ENCODE measurements around the gene KLHL40.

The KLHL40 gene

DNA sequence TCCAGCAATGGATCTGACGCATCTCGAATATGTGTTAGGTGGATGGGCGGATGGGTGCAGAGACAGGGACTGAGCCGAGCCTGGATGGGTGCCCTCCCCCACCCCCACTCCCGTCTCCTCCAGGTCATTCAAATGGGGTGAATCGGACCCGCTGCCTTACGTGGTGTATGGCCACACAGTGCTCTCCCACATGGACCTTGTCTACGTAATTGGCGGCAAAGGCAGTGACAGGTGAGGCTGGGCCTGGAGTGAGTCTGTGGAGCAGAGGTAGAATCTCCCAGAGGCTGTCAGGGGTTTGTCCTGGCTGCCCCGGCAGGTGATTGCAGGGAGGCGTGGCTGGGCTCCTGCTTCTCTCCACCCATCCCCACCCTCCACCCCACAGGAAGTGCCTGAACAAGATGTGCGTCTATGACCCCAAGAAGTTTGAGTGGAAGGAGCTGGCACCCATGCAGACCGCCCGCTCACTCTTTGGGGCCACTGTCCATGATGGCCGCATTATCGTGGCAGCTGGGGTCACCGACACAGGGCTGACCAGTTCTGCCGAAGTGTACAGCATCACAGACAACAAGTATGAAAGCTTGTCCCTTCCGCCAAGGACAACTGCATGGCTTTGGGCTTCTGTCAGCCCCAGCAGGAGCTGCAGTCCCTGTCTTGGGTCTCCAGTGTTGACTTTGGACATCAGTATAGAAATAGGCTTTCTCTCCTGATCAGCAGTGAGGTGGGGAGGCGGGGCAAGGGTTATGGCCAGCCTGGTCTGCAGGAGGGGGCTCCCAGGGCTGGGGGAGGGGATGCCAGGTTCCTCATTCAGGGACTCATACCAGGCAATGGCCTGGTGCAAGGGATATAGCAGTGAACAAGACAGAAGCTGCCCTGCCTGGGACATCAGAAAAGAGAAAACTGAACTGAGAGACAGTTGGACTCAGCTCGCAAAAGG is 3.4 kb downstream of the KLHL40 start:
- no peak for DNase-seq (ENCODE audit: extremely low read depth in 1 of 2, low read depth in 1 of 2)

DNA sequence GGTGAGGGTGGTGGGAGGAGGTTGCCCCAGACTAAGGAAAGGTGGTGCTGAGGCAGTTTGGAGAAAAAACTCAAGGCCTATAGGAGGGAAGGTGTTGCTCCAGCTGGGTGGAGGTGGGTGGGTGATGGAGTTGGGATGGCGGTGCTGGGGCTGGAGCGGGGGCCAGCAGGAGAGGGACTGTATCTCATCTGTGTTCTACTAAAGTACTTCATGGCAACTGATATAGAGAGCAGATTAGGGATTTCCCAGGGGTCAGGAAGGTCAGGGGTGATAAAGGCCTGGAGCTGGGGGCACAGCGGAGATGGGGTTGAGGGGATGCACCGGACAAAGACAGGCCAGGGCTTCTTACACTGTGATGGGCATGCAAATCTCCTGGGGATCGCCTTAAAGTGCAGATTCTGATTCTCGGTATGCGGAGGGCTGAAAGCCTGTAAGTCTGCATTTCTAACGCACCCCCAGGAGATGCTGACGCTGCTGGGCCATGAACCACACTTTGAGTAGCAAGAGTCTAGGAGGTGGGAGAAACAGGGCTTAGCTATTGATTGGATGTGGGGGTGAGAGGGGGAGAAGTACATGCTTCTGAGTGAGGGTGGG is 4.2 kb downstream of the KLHL40 start:
- no peak for DNase-seq (ENCODE audit: extremely low read depth in 1 of 2, low read depth in 1 of 2)

DNA sequence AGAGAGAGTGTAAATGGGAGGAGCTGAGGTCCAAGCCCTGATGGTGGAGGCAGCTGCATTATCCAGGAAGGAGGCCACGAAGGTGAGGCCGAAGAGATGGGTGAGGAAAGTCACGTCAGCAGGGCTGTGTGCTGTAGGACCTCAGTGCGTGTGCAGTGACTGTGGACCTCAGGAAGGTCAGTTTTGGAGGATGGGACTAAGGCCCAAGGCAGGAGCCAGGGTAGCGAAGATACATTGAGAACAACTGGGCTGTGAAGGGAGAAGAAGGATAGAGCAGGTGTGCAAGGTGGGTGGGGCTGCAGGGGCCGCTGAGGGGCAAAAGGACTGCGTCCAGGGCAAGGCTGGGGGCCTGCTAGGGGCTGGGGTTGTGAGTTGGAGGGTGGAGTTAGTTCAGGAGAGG is 4.9 kb downstream of the KLHL40 start:
- no peak for DNase-seq (ENCODE audit: extremely low read depth in 1 of 2, low read depth in 1 of 2)

DNA sequence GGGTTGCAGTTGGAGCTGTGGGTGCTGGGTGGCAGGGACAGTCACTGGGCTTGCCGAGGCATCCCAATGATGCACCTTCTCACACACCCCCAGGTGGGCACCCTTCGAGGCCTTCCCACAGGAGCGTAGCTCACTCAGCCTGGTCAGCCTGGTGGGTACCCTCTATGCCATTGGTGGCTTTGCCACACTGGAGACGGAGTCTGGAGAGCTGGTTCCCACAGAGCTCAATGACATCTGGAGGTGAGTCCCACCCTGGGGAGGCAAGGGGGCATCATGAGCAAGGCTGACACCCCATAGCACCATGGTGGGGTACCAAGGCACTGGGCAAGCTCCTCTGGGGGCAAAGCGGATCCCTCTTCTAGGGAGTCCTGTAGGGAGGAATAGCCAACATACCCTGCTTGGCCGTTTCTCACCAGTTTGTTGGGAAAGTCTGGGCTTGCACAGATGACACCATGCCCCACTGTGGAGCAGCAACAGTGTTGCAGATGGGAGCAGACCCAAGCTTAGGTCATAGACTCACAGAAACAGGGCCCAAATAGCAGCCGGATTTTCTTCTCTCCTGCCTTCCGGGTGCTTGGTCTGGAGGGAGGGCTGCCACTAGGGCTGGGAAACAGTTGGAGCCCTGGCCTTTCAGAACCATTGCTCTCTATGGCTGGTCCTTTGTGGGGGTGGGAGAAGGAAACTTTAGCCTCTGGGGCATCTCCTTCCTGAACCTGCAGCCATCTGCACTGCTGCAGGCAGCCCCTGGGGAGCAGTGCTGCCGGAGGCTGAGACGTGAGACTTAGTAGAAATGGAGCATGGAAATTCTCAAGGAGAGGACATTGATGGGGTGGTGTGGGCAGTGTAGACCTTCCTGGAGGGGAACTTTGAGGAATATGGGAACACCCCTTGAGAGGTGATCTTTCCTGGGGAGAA is 5.7 kb downstream of the KLHL40 start:
- DNase-seq (ENCODE audit: extremely low read depth in 1 of 2, low read depth in 1 of 2): no peak

DNA sequence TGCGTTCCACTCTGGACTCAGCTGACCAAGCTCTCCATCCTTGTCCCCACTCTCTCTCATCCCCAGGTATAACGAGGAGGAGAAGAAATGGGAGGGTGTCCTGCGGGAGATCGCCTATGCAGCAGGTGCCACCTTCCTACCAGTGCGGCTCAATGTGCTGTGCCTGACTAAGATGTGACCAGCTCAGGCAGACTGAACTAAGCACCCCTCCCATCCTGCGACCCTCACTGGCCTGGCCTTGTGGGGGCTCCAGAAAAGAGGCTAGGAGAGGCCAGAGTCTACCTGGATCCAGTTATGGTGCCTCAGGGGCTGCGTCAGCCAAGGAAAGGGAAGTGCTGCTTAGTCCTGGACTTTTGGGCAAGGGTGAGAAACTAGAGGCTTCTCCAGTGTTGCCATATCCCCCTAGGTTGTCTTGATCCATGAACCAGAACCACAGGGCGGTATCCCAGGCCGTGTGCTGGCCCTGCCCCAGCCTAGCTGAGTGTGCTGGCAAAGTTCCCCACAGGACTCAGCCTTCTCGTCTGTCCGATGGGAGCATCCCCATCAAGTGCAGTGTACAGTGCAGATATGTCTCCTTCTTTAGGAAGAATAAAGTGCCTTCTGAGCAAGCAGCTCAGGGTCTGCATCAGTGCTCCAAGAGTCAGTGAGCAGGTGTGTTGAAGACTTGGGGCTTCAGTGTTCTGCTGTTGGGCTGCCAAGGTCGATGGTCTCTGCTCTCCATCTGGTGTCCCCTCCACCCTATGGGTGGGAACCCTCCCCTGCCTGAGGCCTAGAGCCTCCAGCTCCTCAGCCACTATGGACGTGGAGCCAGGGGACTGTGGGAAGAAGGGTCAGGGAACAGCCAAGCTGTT is 6.7 kb downstream of the KLHL40 start:
- DNase-seq (ENCODE audit: extremely low read depth in 1 of 2, low read depth in 1 of 2): no peak

DNA sequence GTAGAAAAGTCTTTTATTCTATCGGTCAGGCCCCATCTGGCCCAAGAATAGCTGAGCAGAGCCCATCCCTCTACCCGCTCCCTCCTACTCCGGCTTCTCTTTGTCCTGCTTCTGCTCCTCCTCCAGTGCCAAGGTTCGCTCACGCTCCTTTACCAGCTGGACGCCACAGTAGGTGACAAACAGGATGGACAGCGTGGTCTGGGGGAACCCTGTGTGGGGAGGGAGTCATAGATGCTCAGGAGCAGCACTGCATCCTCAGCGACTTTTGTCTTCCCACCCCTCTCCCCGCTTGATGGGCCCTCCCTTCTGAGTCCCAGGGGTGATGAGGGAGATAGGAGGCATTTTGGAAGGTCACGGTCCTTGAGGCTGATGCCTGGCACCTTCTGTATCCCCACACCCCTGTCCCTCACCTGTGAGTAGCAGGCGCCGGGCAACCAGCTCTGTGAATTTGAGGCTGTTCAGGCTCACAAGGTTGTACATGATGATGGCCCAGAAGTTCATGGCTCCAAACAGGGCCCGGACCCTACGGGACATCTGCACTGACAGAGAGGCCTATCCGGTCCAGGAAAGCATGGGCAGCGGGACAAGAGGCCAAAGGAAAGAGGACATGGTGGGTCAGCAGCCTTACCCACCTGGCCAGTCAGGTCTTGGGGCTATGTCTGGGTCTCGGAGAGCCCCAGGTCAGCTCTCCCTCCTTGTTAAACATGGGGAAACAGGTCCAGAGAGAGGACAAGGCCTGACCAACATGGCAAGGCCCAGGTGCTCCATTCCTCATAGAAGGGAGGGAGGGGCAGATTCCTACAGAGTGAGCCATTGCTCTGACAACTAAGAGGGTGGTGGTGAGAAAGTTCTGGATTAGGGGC is 7.6 kb downstream of the KLHL40 start:
- no peak for DNase-seq (ENCODE audit: extremely low read depth in 1 of 2, low read depth in 1 of 2)

DNA sequence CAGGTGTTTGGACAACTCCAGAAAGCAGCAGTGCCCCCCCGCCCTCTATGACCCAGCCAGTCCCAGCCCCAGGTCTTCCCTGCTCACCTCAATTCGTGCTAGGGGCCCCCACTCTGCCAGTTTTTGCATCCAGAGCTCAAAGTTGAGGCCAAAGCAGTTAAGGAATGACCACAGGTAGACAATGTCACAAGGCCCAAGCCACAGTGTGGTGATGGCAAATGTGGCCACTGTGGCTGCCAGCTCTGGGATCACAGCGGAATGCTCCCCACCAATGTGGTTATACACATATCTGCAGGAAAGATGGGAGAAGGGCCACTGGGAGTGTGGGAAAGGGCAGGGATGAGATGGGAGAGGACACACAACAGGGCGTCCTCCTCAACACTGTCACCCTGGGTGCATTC is 8.2 kb downstream of the KLHL40 start:
- DNase-seq (ENCODE audit: extremely low read depth in 1 of 2, low read depth in 1 of 2): no peak

DNA sequence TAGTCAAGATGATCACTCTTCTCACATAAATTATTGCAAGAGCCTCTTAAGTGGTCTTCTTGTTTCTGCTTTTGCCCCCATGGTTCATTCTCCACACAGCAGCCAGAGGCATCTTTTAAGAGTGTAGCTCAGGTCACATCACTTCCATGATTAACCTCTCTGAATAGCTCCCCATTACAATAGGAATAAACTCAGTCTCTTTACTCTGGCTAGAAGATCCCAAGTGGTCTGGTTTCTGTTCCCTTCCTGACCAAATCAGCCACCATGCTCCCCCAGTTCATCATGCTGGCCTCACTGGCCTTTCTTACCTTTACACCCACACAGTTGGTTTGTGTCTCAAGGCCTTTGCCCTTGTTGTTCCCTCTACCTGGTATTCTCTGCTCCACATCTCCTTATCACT is 9.0 kb downstream of the KLHL40 start:
- DNase-seq (ENCODE audit: extremely low read depth in 1 of 2, low read depth in 1 of 2): no peak

DNA sequence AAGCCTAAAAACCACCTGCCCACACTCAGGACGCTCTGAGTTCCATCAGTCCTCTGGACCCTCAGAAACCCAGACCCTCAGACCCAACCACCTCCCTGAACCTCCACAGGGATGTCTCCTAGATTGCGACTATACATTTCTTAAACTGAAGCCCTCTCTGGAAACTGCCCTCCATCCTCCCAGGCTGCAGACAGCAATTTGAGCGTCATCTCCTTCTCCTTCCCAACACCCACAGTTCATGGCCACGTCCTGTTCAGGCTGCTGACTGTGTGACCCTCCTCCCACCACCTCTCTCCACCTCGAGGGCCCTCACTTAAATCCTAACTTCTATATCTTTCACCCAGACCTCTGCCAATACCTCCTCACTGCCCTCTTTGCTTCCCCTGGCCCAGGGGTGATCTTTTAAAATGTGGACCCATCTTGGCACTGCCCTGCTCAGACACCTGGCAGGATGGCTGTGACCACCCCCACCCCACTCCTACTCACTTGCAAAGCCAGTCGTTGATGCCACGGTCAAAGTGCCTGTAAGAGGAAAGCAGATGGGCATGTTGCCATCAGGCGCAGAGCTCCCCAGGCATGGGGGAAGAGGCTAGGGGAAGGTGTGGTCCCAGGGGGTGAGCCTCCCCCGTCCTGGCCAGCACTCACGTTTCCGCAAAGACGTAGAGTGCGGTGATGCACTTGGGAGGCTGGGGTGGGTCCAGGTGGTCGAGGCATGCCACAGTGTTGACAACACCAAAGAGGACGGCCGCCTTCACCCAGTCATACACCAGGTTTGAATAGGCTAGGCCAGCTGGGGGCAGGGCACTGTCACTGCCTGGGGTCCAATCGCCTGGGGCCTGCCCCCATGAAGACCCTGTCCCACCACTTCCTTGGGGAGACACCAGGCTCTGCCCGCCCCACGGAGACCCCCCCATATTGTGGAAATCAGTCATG is 11.3 kb downstream of the KLHL40 start:
- DNase-seq (ENCODE audit: extremely low read depth in 1 of 2, low read depth in 1 of 2): no peak

DNA sequence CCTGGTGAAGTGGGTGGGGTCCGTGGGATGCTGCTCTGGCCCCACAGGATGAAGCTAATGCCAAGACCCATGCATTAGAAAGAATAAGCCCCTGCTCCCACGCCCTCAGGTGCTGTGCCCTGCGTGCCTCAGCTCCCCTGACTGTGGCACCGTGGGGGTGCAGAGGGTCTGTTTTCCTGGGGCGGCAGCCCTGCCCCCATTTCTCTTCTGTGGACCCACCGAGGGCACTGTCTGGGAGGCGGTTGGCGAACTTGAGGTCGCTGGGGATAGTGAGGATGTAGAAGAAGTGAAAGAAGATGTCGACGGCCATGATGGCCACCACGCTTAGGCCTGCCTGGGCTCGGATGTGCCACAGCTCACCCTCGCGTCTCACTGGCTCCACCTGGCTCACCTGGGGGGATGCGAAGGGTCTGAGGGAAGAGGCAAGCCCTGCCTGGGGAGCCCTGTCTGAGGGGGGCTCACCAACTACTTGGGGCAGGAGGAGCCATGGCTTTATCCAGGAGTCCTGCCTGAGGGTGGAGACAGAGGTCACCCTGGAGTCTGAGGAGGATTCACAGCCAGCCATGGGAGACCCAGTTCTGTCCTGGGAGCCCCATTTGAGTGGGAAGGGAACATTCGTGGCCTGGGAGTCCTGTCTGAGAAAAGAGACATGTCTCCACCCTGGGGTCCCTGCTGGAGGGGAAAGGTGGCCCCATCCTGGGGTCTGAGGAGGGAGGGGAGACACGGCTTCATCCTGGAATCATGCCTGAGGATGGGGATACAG is 12.1 kb downstream of the KLHL40 start:
- no peak for DNase-seq (ENCODE audit: extremely low read depth in 1 of 2, low read depth in 1 of 2)

DNA sequence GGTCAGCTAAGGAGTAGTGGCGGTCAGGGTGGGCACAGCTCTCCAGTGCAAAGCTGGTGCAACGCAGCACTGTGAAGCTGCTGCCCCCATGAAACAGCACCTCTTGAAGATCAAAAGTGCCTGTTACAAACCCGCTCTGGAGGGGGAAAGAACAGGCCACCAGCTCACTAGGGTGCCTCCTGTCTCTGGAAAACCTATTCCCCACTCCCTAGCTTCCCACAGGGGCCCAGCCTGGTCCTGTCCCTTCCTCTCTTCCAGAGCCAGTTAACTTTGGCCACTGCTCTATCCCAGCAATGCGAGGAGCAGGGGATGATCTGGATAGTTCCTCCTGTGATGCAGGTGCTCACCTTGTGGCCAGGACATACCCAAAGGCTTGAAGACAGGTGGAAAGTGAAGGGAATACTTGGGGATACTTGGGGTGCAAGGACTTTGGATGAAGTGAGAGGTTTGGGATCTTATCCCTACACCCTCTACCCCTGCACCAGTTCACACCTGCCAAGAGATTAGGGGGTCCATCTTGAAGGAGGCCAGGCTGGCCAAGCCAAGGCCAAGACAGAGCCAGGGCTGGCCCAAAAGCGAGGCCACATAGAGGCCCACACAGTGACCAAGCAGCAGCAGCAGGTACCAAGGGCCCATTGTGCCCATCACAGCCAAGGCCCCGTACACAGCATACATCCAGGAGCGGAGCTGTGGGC is 13.0 kb downstream of the KLHL40 start:
- DNase-seq (ENCODE audit: extremely low read depth in 1 of 2, low read depth in 1 of 2): no peak

DNA sequence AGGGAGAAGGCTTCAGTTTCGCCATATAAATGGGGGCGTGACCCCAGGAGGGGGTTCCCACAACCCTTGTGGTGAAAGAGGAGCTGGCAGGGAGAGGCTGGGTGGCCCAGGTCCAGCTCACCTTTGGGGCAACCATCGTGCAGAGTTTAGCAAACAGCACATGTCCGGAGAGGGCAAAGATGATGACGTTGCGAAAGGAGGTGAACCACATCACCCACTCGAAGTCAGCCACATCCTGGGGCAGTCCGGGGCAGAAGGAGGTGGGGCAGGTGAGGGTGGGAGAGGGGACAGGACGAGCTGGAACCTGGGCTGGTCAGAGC is 13.5 kb downstream of the KLHL40 start:
- no peak for DNase-seq (ENCODE audit: extremely low read depth in 1 of 2, low read depth in 1 of 2)

DNA sequence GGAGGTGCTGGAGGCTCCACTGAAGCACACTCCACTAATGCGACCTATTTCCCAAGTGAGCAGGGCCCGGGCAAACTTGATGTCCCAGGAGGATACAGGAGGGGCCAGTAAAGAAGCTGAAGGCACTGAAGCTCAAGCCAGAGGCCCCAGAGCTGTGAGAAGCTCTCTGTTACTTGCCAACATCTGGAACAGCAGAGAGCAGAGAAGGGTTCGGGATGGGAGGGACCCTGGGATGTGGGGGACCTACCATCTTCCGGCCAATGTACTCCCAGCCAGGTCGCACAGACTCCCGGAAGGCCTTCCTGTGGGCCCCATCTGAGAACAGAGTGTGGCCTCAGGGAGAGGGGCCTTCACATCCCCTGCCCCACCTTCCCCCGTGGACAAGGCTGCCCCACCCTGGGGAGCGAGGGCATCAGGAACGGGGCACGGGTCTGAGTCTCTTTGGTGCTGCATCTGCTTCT is 14.2 kb downstream of the KLHL40 start:
- DNase-seq (ENCODE audit: extremely low read depth in 1 of 2, low read depth in 1 of 2): no peak

DNA sequence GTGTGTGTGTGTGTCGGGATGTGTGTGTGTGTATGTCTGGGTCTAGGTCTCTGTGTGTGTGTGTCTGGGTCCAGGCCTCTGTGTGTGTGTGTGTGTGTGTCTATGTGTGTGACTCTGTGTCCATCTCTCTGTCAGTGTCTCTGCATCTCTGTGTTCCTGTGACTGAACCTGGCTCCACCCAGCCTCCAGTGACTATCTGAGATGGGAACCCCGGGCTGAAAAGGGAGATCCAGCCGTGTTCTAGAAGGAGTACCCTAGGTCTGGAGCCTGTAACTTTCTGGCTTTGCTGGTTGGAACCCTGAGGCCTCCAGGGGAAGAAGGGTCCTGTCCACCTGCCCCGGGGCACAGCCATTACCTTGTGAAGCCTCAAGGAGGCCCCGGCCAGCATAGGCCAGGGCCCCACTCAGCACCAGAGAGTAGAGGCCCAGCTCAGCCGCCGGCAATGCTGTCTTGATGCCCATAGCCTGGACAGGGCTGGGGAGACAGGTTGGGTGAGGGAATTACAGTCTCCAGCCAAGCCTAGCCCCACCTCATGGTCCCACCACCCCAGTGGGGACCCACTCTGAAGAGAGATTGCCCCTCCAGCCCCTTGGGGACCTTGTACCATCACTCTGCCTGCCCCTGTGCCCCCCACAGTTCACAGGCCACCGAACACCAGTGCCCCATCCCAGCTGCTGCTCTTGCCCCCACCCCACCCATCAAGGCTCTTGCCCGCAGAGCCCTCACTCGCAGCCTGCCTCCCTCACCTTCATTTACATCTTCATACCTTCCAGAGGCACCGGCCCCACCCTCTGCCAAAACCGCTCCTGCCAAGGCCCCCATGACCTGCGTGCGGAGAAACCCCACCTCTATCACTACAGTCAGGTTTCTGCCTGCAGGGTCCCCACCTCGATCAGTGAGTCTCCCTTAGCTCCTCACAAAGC is 15.3 kb downstream of the KLHL40 start:
- no peak for DNase-seq (ENCODE audit: extremely low read depth in 1 of 2, low read depth in 1 of 2)

DNA sequence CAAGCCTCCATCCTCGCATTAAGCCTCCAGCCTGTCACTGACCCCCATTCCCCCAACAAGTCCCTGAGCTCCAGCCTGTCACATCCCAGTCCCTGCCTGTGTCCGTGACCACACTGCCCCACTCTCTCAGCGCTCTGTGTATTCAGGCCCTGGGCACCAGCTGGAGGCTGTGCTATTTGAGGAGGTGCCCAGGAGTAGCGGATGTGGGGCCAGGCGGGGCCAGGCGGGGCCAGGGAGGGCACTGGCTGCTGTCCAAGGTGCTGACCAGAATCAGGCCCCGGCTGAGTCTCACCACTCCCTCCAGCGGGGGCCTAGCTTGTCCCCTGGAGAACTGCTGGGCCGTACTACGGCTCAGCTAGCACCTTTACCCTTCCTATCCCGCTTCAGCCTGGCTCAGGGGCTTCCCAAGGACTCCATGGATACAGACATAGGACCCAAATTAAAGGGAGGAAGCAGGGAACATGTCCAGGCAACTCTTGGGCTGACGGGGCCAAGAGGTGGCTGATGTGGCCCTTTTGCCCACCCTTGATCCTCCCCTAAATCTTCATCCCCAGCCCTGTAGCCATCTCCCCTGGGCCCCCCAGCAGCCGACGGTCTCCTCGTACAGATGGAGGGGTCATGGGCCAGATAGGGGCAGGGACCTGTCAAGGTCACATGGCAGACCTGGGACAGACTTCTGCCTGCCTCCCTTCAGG is 16.2 kb downstream of the KLHL40 start:
- DNase-seq (ENCODE audit: extremely low read depth in 1 of 2, low read depth in 1 of 2): peak; percentile 9 to 14

Measured in stimulated activated CD8-positive, alpha-beta memory T cell treated with anti-CD3 and anti-CD28 coated beads, Interleukin-7, amount 100 ng/mL, for 48 hours (primary cell).